Measurements from ENCODE around the gene RNU1-4.
"Not testable (repeated sequence)": the region's sequence is repeated elsewhere in the genome, so short reads cannot be mapped to it uniquely, and the experiment has no call there.

Gene RNU1-4

DNA sequence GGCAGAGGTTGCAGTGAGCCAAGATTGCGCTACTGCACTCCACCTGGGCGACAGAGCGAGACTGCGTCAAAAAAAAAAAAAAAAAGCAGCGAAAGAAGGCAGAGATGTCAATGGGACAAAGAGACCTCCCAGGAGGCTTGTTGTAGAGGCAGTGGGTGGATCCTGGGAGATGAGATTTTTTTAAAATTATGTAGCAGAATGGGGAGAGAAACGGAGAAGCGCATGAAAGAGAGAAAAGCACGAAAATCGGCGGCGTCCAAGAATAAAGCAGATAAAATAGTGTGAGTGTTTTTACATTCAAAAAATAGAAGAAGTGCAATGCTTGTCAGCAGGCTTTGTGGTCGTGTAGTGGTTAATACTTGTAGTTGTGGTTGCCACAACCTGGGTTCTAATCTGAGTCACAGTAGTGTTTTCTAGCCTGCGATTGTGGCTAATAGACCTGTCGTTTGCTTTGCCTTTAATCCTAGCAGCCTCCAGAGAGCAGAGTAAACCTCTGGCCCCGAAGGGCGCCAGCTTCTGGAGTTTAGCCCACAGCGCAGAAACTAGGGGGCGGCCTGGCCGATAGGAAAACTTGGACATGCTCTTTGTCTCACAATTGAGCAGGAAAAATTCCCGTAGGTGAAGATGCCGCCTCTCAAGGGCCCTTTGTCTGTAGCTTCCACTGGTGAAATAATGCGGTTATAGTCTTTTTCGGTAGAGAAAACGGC lies 11.9 kb upstream of the RNU1-4 start:
- not testable (repeated sequence) for DNase-seq (ENCODE audit: low read depth)

DNA sequence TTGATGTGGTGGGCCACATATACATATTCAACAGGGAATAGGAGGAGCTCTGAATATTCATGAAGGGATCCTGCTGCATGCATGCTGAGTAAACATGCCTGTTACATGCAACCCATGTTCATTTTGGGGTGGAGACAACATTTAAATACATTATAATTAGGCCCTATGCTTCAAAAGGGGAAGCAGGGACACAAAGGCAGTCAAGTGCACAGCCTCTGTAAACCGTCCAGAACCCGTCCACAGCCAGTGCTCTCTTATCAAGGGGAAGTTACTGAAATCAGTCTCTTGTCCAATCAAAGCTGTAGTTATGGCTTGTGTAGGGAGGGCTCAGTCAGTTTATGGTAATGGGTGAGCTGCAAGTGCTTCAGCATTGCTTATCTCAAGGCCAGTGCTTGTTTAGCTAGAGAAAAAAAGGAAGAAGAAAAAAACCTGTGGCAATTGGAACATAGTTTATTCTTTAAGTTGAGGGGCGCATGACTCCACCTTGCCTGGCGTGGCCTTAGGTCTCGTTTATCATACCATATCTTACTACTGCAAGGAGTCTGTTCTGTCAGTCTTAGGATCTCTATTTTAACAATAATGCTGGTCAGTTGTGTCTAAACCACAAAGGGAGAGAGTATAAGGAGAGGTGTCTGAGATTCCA lies 7.9 kb upstream of the RNU1-4 start:
- DNase-seq (ENCODE audit: low read depth) = not testable (repeated sequence)

DNA sequence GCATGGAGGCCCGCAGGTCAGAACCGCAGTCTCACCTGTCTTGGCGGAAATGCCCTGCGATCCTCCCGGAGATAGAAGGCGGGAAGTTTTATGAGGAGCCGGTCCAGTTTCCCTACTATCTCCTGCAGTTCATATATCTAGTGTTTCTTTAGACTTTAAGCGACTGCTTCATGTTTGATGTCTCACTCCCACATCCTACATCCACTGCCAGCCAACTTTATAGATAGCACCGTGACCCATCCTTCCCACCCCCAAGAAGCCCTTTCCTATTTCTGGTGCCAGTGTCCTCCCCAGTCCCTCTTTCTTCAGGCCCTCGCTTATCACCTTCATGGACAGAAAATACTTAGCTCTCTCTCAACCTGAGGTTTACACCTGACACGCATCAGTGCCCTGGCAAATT lies 914 bp downstream of the RNU1-4 start:
- DNase-seq (ENCODE audit: low read depth) = not testable (repeated sequence)

DNA sequence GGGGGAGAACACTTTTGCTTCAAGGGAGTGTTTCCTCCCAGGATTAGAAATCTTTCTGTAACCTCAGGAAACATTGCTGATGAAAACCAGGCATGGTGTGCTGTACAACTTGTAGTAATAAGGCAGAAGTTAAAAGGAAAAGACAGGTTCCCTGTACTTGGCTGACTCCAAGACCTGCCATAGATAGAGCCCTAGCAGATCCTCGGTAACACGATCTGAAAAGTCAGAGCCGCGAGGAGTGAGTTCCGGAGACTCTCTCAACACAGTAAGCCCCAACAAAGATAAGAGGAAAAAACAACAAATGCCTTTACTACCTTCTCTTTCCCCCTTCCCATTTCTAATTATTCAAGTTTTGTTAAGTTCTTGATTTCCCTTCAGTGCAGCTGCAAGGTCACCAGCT lies 7.3 kb downstream of the RNU1-4 start:
- DNase-seq (ENCODE audit: low read depth) = not testable (repeated sequence)

DNA sequence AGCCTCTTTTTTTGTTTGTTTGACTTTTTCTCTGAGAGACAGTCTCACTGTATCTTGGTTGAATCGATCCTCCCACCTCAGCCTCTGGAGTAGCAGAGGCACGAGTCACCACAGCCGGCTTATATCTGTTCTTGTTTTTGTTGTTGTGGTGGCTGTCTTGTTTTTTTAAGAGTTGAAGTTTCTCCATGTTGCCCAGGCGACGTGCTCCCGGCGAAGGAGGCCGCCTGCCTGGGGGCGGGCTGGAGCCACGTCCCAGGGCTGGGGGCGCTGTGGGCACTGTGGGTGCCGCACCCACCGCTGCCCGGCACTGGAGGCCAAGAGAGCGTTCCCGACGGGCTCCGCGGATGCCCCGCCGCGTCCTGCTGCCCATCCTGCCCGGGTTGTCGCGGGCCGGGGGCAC lies 8.4 kb downstream of the RNU1-4 start:
- not testable (repeated sequence) for DNase-seq (ENCODE audit: low read depth)

DNA sequence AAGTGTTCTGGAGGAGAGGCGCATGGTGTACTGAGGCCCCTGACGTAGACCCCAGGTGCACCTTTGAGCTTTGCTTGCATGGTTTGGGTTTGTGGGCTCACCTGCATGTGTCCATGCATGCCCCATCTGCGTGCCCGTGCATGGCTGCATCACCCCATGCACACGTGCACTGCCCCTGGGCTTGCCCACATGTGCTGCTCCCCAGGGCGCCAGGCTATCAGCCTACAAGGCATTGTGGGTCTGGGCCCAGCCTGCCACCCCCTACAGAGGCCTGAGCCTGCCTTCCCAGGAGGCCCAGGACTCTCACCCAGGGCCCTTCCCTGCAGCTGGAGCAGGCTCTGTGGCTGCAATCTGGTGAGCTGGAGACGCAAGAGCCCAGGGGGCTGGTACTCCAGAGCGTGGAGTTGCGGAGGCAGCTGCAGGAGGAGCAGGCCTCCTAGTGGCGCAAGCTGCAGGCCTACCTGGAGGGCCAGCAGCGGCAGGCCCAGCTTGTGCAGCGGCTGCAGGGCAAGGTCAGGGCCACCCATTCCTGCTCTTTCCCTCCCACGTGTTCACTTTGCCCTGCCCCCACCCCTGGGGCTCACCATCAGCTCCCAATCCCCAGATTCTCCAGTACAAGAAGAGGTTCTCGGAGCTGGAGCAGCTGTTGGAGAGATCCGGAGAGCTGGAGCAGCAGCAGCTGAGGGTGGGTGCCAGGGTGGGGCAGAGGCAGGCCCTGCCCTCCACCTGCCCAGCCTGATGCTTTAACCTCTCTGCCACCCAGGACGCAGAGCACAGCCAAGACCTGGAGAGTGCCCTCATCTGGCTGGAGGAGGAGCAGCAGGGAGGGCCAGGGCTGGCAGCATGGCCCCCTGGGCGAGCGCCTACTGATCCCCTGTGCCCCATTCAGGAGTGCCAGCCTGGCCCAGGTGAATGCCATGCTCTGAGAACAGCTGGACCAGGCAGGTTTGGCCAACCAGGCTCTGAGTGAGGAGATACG lies 9.9 kb downstream of the RNU1-4 start:
- DNase-seq (ENCODE audit: low read depth) = not testable (repeated sequence)

DNA sequence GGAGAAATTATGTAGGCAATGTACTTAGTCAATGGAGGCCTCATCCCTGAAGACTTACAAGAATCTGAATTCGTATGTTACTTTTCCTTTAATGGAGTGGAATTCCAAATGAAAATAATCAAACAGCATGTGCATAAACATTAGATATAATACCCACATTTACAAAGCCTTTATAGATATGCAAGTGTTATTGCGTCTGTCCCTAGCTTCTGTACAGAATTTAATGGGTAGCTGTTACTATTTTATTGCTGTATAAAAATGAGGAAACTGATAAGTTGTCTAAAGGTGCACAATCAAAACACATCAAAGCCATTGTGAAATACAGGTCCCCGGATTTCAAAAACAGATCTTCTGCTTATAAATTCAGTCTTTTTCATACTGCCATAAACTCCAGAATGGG lies 12.5 kb downstream of the RNU1-4 start:
- not testable (repeated sequence) for DNase-seq (ENCODE audit: low read depth)

DNA sequence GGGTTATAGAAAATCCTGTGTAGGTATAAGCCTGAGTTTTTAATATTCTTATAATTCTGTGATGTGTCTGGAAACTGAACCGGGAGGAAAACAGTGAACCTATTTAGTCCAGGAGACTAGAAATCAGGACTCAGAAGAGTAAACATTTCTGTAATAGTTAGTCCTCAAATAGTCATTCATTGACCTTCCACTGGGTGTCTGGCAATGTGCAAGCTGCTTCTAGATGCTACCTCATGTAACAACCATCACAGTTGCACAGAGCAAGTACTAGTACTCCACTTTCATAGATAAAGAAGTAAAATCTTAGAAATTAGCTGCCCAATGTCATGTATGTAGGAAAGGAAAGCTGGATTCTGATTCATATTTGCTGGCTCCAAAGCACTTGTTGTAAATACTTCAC lies 15.1 kb downstream of the RNU1-4 start:
- not testable (repeated sequence) for DNase-seq (ENCODE audit: low read depth)

DNA sequence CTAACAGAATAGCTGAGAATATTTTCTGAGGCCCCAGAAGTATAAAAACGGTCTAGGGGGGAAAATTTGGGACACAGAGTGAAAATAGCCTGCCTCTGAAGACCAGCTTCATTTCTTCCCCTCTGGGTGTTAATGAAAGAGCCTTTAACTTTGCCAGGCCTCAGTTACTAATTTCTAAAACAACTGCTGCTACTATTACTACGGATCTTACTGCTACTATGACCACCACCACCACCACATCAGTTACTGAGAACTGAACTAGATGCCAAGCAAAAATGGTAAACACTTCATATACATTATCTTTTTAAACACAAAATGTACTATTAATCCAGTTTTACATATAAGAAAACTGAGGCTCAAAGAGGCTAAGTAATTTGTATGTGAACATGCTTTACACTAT lies 15.6 kb downstream of the RNU1-4 start:
- not testable (repeated sequence) for DNase-seq (ENCODE audit: low read depth)

DNA sequence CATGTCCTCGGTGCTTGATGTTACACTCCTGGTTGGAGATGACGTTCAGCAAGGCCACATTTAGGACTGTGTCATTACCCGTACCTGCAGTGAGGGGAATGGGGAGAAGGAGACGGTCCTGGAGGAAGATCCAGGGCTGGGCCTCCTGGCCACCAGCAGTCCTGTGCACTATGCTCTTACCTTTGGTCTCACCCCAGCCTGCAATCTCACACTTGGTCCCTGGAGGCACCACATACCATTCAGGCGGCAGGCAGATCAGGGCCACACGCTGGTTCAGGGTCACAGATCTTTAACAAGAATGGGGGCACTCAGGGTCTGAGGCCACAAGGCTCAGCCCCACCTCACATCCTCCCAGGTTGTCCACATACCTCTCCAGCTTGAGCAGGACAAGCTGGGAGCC lies 17.3 kb downstream of the RNU1-4 start:
- not testable (repeated sequence) for DNase-seq (ENCODE audit: low read depth)

DNA sequence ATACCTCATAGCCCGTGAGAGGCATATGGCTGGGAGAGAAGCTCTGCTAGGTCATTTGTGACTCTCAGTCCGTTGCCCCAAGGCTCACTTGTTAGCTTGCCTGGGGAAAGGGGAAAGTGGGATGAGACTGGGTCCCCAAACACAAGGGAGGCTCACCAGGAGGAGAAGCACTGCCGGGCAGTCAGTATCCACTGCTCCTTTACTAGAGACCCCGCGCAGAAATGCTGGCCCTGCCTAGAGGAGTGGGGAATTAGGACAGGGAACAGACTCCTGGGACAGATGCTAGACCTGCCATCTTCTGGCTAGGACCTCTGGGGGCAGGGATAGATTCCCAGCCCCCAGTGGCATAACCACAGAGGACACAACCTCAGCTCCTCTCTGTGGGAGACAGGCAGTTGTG lies 17.7 kb downstream of the RNU1-4 start:
- DNase-seq (ENCODE audit: low read depth) = not testable (repeated sequence)

DNA sequence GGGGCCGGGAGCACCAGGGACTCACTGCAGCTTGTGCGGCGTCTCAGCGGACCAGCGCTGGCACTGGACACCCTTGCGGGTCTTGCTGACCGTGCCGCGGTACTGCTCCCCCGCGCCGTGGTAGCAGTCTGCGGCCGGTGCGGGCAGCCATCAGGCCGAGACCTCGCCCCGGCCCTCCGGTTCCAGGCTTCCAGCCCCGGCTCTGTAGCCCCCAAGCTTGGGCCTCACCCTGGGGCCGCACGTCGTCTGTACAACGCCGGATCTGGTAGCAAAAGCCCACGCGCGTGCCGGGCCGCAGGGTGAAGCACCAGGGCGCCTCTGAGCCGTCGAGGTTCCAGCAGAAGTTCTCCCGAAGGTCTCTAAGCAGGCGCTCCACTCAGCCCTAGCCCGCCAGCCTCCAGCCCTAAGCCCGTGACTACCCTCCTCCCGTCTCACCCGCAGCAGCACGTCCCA lies 18.8 kb downstream of the RNU1-4 start:
- DNase-seq (ENCODE audit: low read depth) = not testable (repeated sequence)

DNA sequence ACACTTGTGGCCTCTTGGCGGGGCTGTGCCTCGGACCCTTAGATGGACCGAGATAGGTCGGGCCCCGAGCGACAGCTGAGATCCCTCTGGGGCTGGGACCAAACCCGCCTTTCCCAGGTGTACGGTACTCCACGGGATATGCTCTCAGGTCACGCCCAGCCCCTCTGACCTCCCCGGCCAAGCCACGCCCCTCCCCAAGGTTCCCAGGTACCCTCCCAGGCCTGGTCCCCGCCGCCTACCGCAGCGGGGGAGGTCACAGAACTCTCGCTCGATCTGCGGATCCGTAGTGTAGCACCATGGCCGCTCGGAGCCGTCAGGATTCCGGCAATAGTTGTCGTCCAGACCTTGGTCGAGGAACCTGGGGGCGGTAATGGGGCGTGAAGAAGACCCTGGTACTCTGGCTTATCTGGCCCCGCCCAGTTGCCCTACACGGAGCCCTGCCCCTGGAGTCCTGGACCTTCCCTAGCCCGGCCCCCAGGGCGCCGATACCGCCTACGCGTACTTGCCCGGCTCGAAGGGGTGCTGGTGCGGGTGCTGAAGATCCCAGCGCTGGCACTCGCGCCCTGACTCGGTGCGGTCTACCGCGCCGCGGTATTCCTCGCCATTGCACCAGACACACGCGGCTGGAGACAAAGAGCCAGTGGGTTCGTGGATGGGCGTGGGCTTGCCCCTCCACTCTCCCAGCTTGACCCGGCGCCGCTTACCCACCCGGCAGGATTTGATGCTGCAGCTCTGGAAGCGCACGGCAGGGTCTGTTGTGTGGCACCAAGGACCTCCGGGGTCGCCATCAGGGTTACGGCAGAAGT lies 19.5 kb downstream of the RNU1-4 start:
- DNase-seq (ENCODE audit: low read depth) = not testable (repeated sequence)

DNA sequence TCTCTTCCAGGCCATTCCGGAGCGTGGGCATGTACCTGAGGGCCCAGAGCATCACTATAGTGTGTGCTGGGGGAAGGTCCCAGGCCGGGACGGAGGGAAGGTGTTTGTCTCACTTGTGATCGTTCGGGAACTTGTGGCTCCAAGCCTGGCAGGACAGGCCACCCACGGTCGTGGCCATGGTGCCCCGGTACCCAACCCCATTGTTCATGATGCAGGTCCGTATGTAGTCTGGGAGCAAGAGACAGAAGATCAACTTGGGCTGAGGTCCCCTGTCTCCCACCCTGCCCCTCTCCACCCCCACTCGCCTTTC lies 20.1 kb downstream of the RNU1-4 start:
- DNase-seq (ENCODE audit: low read depth) = not testable (repeated sequence)

DNA sequence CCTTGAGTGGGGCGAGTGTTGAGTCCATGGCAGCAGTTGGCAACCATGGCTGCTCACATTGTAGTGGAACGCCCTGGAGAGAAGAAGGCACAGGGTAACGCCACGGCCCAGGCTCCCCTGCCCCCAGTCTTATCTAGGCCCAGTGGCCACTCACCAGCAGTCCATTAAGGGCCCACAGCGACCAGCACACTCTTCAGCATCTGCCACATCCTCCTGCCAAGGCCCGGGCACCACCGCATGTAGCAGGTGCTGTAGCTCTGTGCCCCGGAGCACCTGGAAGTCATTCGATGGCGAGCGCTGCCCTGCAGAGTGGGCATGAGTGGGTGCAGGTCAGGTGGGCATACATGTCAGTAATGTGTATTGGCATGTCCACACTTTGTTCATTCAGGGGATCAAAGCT lies 20.5 kb downstream of the RNU1-4 start:
- DNase-seq (ENCODE audit: low read depth) = not testable (repeated sequence)

DNA sequence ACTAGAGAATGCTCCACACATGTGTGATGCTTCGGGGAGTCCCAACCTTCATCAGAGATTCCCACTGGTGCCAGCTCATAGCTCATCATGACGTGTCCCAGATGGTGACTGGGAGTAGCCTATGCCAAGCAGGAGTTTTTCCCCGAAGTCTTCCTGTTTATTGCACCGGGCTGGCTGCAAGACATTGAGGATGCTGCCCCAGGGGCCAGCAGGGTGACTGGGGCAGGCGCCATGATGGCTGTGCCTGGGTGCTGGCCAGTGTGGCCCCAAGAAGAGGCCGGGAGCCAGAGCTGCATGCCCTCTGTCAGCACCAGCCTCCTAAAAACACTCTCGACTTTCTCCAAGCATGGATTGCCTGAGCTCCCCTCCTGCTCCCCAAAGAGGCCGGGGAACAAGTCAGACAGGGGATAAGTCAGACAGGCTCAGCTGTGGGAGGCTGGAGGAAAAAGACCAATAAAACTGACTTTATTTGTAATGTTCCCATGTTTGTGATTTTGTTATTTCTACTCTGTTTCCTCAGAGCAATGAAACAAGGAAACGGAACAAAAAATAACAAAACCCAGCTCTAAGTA lies 24.0 kb downstream of the RNU1-4 start:
- DNase-seq (ENCODE audit: low read depth) = not testable (repeated sequence)

DNA sequence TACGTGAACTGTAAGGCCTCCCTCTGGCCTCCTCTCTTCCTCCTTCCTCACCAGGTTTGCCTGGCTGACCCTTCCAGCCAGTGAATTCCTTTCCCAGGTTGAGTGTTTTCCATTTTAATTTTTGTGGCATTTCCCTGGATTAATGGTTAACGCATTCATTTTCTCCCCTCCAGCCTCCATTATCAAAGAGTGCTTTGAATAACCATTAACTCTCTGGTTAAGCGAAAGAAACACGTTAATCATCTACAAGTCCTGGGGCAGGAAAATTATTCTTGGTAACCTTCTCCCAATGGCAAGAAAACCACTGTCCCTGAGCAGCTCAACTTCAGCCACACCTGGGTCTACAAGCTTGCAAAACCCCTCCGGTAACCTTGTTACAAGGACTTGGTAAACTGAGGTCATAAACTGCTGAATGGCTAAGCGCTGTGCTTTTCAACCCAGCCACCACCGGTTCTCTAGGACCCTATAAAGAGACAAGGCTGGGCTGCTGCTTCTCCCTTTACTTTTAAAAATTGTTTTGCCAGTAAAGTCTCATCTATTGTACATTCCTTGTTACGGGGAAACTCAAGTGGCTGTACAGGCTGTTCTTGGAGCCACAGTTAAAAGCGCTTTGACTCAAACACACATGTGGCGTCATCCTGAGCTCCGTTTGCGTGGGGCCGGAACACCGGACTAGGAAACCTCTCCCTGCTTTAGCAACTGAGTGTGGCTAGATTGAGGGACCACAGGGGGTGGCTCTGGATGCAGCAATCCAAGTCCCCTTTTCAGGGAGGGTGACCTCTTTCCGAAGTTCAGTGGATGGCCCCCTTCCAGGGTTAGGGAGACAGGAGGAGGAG lies 24.7 kb downstream of the RNU1-4 start:
- DNase-seq (ENCODE audit: low read depth) = not testable (repeated sequence)

DNA sequence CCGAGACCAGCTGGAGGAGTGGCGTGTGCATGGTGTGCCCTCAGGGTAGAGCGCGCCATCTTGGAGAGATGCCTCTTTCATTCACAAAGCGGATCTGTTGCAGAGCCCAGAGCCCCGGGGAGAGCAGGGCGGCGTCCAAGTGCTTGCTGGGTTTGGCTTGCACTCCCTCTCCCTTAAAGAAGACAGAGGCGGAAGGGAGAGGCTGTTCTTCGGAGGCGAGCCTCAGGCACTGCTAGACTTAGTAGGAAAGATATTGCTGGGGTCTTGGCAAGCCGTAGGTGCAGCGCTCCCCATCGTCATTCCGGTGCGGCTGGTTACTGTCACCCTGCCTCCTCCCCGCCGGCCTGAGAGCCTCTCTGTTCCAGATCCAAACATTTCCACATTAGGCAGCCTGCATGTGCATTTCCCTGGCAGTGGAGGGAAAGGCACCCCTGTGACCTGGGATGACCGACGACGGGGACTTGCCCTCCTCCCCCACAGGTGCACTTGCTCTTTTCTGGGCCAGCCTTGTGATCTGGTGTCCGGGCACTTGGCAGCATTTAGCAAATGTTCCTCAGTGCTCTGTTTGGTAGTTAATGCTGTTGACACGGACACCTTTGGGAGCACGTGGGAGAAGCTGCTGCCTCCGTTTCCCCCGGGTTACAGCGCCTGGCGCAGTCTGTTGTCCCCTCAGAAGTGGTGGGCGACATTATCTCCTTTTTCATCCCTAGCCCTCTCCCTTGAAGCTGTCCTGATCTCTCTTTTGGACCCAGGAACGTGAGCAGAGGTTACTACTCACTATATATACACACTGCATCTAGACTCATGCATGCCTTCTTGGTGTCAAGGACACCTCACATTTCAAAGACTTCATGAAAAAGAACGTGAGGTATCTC lies 25.7 kb downstream of the RNU1-4 start:
- DNase-seq (ENCODE audit: low read depth) = not testable (repeated sequence)

DNA sequence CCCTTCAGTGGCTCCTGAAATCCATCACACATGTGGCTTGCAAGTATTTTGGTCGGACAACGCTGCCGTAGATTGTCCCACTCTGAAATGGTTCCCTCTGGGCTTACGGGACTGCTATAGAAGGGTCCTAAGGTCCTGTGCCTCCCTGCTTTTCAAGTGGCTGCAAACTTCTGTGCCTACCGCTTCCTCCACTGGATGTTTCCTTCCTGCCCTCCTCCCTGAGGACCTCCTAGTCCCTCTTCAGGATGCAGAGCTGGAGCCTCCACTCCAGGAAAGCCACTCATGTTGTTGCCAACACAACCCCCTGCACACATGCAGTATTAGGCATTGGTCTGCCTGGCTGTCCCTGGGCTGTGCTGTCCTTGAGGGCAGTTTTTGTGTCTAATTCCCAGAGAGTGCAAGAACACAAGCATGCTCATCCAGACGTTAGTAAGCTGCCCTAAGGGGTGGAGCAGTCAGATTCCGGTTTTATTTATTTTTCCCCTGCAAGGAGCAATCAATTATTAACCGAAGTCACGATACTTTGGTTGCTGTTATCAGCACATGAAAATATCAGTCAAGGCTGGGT lies 26.5 kb downstream of the RNU1-4 start:
- not testable (repeated sequence) for DNase-seq (ENCODE audit: low read depth)
